A673 (cell line): Measurements from ENCODE around the gene ING4. TPM values are rescaled to one million over a fixed set of nuclear protein-coding genes. Genes with fewer than 3 reads are reported as not detected.
A peak's percentile ranks its signal among the peaks of the same experiment; 100 is the strongest.

Experiments
- BruUV-seq: library from RNA; stranded (reverse); fragments of 400-500 nt; replicated peaks from 2 replicates; lab custom pipeline; 2021; lab: Mats Ljungman, UMichigan
- CTCF ChIA-PET: fragments of 300-600 bp; sonication (Branson Sonifier 250); formaldehyde crosslinking; loops from one replicate; lab custom pipeline; 2022; ENCODE audit warnings: antibody characterized with exemption; lab: Charles Lee
- POLR2A ChIA-PET: fragments of 300-600 bp; sonication (Branson Sonifier 250); formaldehyde crosslinking; loops from one replicate; lab custom pipeline; 2022; ENCODE audit warnings: antibody characterized with exemption; ENCODE audit not compliant: low non-redundant PET; lab: Charles Lee
- DNase-seq: peaks from one replicate; pipeline ENCODE4 v3.0.0-alpha.2; 2015; ENCODE audit warnings: low spot score
- H3K27ac ChIP-seq: fragments of 200-600 bp; sonication (generic); 2 replicates; pipeline ENCODE4 v1.5.1; 2016; ENCODE audit warnings: mixed run types, low read depth, mild to moderate bottlenecking, mixed read lengths, antibody characterized with exemption, low read length; ENCODE audit not compliant: poor library complexity, severe bottlenecking
- H3K27me3 ChIP-seq: fragments of 200-600 bp; sonication (generic); replicated peaks from 2 replicates; pipeline ENCODE4 v1.6.1; 2017; ENCODE audit warnings: mixed run types, low read depth, mild to moderate bottlenecking, mixed read lengths, antibody characterized with exemption, low read length; ENCODE audit not compliant: insufficient read depth, poor library complexity
- H3K36me3 ChIP-seq: fragments of 200-600 bp; sonication (generic); 2 replicates; pipeline ENCODE4 v1.6.1; 2016; ENCODE audit warnings: mixed run types, mild to moderate bottlenecking, mixed read lengths, antibody characterized with exemption, low read length; ENCODE audit not compliant: insufficient read depth, poor library complexity, severe bottlenecking
- H3K4me1 ChIP-seq: fragments of 200-600 bp; sonication (generic); 2 replicates; pipeline ENCODE4 v1.6.1; 2017; ENCODE audit warnings: mixed run types, mild to moderate bottlenecking, mixed read lengths, antibody characterized with exemption, low read length; ENCODE audit not compliant: insufficient read depth, poor library complexity, severe bottlenecking
- H3K4me3 ChIP-seq: fragments of 200-600 bp; sonication (generic); 2 replicates; pipeline ENCODE4 v1.5.1; 2016; ENCODE audit warnings: low read depth, mixed run types, mild to moderate bottlenecking, mixed read lengths, low read length; ENCODE audit not compliant: poor library complexity, severe bottlenecking
- H3K9me3 ChIP-seq: fragments of 200-600 bp; sonication (generic); 2 replicates; pipeline ENCODE4 v1.6.1; 2016; ENCODE audit warnings: mixed run types, low read depth, mild to moderate bottlenecking, mixed read lengths, antibody characterized with exemption, low read length; ENCODE audit not compliant: poor library complexity, severe bottlenecking
- CTCF ChIP-seq: fragments of 300-800, 200-600 bp; sonication (generic); conservative IDR thresholded peaks from 2 replicates; pipeline ENCODE4 v1.5.1; 2017; ENCODE audit warnings: low read depth, mild to moderate bottlenecking, antibody characterized with exemption, low read length, moderate library complexity, mixed read lengths
- EZH2 ChIP-seq: fragments of 200-600 bp; sonication (generic); IDR thresholded peaks from 2 replicates; pipeline ENCODE4 v1.6.1; 2017; ENCODE audit warnings: borderline replicate concordance, low read depth, mild to moderate bottlenecking, mixed read lengths, antibody characterized with exemption, low read length; ENCODE audit not compliant: poor library complexity, severe bottlenecking
- intact Hi-C: fragments of 100-400 bp; cut with micrococcal nuclease; formaldehyde crosslinking; loops from one replicate; pipeline ENCODE4 v1.10.0; 2022; ENCODE audit not compliant: unreplicated experiment
- total RNA-seq: library from RNA; stranded (reverse); gene quantifications from 2 replicates; pipeline ENCODE4 v1.2.3, GENCODE V29; 2021

ING4 gene
- total RNA-seq, 1 experiment from 2014 or later = 21.4 TPM

GRCh38 chr12:6688999-6689882 lies 26.3 kb upstream of the ING4 start, which contains the start of gene ZNF384:
Gene ZNF384 (minus strand): TSS chr12:6689375. CDS start chr12:6679520, 9,855 bp downstream.
- no TSS peak for BruUV-seq
- H3K36me3 ChIP-seq = no peaks in the 10 kb centered on the region
- DNase-seq = peak; percentile 99
- peaks cover 29% of the 10 kb centered on the region for H3K4me1 ChIP-seq
- intact Hi-C loops = loop anchor here (1.0 to 2.0 kb wide), 4 partner anchors 26 to 82 kb away; partner anchors contain the start of genes CHD4 and ING4
- ChIA-PET CTCF (interaction anchor here (0.6 to 1.6 kb wide), 11 partner anchors 9 to 751 kb away, joined by 3 to 10 read pairs (median 4); partner anchors contain the start of genes COPS7A, MLF2 and PTMS), POLR2A (interaction anchor here (0.5 to 1.4 kb wide), 14 partner anchors 11 to 424 kb away, joined by 3 to 20 read pairs (median 6); partner anchors contain the start of genes COPS7A, GAPDH, GPR162 and SPSB2)
- no peak for TF ChIP-seq EZH2
- no peak for TF ChIP-seq CTCF
- H3K27me3 ChIP-seq = no peaks in the 10 kb centered on the region
- no peaks in the 10 kb centered on the region for H3K9me3 ChIP-seq
- H3K4me3 ChIP-seq = peak within 1 kb of the TSS; percentile 86
- H3K27ac ChIP-seq = peak within 1 kb of the TSS; percentile 100

GRCh38 chr12:6688543-6688998 lies 25.7 kb upstream of the ING4 start:
- no TSS peak for BruUV-seq
- TF ChIP-seq EZH2 (no peak), CTCF (no peak)
- Histone ChIP-seq H3K4me3 (peak overlapping the region; percentile 86), H3K9me3 (no peaks in the 10 kb centered on the region), H3K36me3 (no peaks in the 10 kb centered on the region), H3K4me1 (peaks cover 30% of the 10 kb centered on the region), H3K27me3 (no peaks in the 10 kb centered on the region), H3K27ac (peak overlapping the region; percentile 100)
- DNase-seq = no peak
- ChIA-PET POLR2A (interaction anchor here (0.7 to 1.4 kb wide), 6 partner anchors 35 to 338 kb away, joined by 3 to 20 read pairs (median 6); partner anchors contain the start of genes COPS7A, GAPDH and SPSB2), CTCF (interaction anchor here (0.8 to 1.6 kb wide), 4 partner anchors 9 to 75 kb away, joined by 3 to 9 read pairs (median 6); partner anchors contain the start of gene MLF2)
- intact Hi-C loops = loop anchor here (2.0 kb wide), 3 partner anchors 34 to 82 kb away; partner anchors contain the start of gene CHD4

- no peak overlapping the region for H3K4me3 ChIP-seq
- peak overlapping the region; percentile 11 for H3K27ac ChIP-seq
- peaks cover 28% of the 10 kb centered on the region for H3K4me1 ChIP-seq
- DNase-seq = no peak
- no peaks in the 10 kb centered on the region for H3K27me3 ChIP-seq
- no peaks in the 10 kb centered on the region for H3K9me3 ChIP-seq
- H3K36me3 ChIP-seq = no peaks in the 10 kb centered on the region
- no TSS peak for BruUV-seq
- TF ChIP-seq EZH2 (no peak), CTCF (no peak)
- intact Hi-C loops = no loop called here
- ChIA-PET CTCF (no interaction called here), POLR2A (no interaction called here)
Observed at GRCh38 chr12:6685814-6686213, 22.9 kb upstream of the ING4 start.
